Activated gamma-delta T cell (primary cell): ENCODE results near the gene CLEC12A.
"Not testable (repeated sequence)": the region's sequence is repeated elsewhere in the genome, so short reads cannot be mapped to it uniquely, and the experiment has no call there.

Experiments used
- DNase-seq: peaks from one replicate; lab custom pipeline; 2025; lab: John Stamatoyannopoulos, UW

CLEC12A gene

DNA sequence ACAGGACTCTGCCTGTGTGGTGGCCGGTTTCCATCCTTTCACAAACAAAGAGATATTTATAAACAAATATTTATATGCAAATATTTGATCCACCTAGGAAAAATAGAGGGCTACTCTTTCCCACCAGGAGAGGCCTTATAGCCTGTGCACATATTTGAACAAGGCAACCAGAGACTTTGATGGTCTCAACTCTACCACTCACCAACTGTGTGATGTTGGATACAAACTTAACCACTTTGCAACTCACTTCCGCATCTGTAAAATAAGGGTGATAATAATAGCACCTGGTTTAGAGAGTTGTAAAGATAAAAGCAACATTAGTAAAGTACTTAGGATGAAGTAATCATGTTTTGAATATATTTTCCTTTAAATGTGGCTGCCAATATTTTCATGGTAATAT, 1.5 kb upstream of the CLEC12A start:
- DNase-seq = no peak

DNA sequence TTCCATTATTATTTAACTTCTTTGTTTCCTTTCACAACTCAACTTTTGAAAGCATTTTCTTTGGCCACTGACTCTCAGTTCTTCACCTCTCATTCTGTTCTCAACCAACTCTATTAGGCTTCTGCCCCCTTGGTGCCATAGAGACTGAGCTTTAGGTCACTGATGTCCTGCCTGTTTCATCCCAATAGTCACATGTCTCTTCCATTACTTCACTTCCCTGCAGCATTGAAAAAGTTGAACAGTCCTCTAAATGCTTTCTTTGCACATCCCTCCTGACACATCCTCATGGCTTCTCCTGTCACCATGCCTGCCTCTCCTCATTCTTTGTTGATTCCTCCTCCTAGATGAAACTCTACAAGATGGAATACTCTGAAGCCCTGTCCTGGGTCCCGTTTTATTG, 2.7 kb downstream of the CLEC12A start:
- no peak for DNase-seq

DNA sequence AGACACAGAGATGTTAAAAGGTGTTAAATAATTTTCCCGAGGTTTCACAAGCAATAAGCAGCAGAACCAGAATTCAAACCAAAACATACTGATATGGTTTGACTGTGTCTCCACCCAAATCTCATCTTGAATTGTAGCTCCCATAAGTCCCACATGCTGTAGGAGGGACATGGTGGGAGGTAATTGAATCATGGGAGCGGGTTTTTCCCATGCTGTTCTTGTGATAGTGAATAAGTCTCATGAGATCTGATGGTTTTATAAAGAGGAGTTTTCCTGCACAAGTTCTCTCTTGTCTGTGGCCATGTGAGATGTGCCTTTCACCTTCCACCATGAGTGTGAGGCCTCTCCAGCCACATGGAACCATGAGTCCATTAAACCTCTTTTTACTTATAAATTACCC, 3.5 kb downstream of the CLEC12A start:
- not testable (repeated sequence) for DNase-seq

DNA sequence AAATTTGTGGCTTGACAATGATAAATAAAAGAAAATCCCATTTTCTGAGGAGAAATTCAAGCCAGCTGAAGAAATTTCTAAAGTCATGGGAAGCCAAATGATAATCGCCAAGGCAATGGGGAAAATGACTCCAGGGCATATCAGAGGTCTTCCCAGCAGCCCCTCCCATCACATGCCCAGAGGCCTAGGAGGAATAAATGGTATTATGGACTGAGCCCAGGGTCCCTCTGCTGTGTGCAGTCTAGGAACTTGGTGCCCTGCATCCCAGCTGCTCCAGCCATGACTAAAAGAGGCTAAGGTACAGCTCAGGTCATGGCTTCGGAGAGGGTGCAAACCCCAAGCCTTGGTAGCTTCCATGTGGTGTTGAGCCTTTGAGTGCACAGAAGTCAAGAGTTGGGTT, 4.4 kb downstream of the CLEC12A start:
- no peak for DNase-seq

DNA sequence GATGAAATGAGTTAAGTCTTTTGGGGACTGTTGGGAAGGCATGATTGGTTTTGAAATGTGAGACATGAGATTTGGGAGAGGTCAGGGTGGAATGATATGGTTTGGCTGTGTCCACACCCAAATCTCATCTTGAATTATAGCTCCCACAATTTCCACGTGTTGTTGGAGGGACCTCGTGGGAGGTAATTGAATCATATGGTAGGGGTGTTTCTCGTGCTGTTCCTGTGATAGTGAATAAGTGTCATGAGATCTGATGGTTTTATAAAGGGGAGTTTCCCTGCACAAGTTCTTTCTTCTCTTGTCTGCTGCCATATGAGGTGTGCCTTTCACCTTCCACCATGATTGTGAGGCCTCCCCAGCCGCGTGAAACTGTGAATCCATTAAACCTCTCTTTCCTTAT, 5.4 kb downstream of the CLEC12A start:
- not testable (repeated sequence) for DNase-seq

DNA sequence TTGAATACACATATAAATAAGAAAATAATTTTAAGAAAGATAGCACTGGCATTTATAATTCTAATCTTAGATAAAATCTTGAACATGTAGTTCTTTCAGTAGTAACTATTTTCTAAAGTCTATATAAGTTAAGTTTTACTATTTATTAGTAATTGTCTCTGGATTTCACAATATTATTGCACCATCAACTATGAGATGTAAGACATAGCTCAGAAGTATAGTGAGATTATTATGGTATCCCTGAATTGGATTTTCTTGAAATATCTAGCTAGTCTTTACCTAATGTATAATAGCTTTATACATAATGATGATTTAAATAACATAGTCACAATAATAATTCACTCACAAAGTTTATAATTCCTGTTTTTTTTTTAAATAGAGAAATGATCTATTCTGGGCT, 6.7 kb downstream of the CLEC12A start:
- DNase-seq = no peak

DNA sequence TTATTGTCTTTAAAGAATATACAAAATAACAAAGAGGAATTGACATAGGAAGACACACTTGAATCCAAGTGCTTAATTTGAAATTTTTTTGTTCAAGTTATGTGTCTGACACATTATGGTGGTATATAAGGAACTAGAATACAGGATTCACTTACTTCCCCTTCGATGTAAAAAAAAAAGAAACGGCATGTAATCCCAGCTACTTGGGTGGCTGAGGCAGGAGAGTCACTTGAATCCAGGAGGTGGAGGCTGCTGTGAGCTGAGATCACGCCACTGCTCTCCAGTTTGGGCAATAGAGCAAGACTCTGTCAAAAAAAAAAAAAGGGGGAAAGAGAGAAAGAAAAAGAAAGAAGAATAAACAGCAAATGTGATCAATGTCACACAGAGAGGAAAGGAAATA, 8.9 kb downstream of the CLEC12A start:
- DNase-seq = no peak

DNA sequence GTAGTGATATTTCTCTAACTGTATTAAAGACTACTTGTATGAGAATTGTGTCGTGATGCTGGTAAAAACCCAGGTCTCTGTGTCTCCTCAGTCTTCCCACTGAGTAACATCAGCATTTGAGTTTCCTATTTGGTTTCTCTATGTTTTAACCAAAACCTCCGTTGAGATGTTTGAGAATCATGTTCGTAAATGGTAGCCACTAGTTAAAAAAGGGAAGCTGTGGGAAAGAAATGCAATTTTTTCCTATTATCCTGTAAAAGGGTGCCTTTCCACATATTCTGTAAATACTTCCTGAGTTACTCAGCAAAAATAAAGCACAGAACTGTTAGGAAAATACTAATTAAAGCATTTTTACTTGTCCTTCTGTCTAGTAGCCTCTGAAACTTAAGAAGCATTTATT, 20.7 kb downstream of the CLEC12A start:
- no peak for DNase-seq

DNA sequence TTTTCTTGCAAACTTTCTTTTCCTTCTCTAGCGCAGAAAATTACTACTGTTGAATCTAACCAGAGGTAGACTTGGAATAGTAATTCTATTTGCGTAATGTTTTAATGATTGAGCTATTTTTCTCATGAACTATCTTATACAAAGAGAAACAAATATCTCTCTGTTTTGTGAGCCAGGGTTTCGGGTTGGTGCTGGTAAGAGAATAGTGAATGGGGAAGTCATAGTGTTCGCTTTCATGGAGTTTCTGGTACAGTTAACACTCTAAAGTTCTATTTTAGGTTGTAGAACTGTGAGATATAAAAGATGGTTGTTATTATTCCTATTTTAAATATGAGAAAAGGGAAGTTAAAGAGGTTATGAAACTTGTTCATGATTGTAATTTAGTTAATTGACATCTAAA, 21.1 kb downstream of the CLEC12A start:
- no peak for DNase-seq

DNA sequence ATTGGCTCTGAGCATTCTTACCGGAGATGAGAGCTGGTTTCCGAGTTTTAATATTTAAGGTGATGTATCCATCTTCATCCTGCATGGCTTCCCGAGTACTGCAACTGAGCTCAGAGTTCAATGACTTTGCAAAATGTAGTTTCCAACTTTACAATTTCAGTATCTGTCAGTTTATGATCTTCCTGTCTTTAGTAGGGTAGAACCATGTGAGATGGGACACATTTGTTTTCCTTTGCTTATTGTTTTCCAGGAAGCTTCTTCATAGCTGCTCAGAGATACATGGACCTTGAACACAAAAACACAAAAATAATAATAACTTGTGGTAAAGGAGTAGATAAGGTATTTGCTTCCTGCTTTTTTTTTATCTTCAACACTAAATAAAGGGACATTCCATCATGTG, 27.8 kb downstream of the CLEC12A start, which contains the start of gene CLEC1B:
CLEC1B (minus strand) TSS at position 106 of the 400 bp plus-strand sequence; CDS start at position 85, 21 bp downstream.
- DNase-seq = no peak

DNA sequence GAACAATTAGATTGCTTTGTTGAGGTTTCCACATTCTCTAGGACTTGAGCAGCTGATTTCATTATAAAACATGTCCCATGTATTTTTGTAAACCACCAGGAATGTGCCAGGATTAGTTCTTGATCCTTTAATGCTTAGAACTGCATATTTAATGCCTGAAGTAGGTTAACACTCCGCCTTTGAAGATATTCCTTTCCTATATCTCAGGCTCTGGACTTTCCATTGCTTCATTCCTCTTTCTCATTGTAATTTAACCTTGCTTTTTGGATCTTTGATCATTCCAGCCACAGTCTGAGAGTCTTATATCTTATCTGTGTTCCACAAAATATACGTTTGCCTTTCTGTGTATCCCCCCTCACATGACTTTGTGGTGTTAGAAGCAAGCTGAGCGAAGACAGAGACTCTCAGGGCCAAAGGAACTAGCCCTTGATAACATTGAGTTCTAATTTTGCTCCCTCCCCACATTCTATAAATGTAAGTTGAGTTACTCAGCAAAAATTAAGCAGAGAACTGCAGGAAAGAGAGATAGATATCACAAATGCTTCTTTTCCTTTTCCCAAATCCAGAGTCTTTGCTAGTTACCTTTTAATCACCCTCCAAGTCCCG, 30.1 kb downstream of the CLEC12A start:
- DNase-seq = no peak

DNA sequence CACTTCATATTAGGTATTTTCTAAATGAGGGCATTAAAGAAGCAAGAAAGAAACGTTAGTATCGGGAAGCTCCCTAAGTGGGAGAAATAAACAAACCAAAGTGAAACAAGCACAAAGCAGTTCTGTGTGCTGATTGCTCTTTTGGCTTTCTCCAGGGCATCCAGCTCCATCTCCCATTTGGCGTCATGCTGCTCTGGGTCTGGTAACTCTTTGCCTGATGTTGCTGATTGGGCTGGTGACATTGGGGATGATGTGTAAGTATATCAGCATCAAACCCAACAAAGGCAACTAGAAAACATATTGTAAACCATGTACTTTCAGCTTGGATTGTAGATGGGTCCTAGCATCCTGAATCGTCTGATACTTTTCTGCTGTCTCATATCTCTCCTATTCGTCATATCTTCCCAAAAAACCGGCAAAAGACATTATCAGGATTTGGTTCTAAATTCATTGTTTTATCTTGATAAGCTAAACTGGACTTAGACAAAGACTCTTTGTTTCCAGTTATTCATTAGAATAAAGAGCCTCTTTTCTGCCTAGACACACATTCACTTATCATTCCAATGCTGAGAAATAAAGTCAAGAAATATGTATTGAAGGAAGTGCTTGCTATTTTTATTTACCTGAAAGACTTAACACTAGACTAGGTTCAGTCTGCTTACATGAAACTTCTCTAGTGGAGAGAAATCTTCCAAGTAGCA, 41.6 kb downstream of the CLEC12A start:
- DNase-seq = no peak

DNA sequence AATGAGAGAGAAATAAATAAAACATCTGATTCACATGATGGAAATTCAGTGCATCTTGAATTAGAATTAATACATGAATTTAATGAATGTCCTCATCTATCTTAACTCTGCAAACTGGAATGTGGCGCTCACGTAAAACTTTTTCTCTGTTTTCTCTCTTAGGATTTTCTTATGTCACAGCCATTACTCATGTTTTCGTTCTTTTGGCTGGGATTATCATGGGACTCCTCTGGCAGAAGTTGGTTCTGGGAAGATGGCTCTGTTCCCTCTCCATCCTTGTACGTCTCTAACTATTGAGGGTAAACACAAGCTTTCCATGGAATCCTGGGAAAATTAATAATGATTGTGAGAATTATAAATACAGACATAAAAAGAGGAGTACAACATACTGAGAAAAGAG, 44.2 kb downstream of the CLEC12A start:
- no peak for DNase-seq

DNA sequence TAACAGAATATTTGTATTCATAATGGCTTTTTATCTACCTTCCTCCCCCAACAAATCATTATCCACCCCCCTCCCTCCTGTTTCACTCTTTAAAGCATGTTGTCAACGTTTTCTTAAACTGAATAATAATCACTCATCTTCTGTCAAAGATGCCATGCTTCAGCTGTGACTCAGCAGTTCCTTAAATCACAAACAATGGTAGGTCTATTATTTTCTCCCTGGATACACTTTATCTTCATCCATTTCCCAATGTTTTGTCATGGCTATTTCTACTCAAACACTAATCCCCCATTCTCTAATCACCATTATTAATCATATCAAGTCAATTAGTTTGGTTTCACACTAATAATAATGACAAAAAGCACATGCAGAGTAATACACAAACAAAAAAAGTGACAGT, 45.7 kb downstream of the CLEC12A start:
- DNase-seq = no peak

DNA sequence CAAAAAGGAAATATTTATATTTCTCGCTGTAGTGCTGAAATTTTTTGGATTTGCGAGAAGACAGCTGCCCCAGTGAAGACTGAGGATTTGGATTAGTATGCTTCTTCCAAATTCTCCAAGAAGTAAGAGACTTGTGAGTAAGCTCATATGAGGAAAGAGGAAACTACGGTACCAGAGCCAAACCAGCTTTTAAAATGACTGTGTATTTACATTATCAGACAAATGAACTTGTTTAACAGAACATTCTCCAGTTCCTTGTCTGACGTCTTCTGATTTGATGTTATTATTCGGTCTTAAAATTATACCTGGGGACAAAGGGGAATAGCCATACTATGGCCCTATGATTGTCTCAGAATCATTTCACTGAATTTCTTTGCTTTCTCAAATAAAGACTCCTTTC, 47.2 kb downstream of the CLEC12A start:
- no peak for DNase-seq

DNA sequence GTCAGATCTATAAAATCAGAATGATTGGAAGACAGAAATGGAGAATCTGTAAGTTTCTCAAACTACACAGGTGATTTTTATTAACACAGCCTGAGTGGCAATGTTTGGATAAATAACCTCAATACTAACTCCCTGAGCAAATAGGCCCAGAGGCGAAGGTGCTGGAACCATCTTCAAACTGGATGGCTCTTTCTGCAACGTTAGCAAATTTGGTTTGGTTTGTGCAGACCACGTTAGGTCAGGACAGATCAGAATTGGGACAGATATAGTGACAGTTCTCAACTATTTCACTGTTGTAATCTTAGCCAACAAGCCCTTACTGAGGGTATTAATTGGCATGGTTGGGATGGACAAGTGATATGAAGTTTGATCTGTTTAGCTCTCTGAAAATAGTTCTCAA, 50.1 kb downstream of the CLEC12A start:
- no peak for DNase-seq

DNA sequence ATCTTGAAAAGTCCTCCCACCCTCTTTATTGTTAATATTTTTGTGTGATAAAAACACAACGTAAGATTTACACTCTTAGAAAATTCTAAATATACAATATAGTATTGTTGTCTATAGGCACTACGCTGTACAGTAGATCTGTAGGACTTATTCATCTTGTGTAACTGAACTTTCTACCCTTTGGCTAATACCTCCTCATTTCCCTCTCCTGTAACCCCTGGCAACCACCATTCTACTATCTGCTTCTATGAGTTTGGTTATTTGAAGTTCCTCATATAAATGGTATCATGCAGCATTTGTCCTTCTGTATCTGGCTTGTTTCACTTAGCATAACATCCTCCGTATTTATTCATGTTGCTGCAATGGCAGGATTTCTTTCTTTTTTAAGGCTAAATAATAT, 54.0 kb downstream of the CLEC12A start:
- DNase-seq = no peak

DNA sequence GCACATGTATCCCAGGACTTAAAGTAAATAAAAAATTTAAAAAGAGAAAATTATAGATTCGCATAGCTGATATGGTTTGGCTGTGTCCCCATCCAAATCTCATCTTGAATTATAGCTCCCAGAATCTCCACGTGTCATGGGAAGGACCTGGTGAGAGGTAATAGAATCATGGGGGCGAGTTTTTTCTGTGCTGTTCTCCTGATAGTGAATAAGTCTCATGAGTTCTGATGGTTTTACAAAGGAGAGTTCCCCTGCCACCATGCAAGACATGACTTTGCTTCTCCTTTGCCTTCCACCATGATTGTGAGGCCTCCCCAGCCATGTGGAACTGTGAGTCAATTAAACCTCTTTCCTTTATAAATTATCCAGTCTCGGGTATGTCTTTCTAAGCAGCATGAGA, 55.5 kb downstream of the CLEC12A start:
- not testable (repeated sequence) for DNase-seq

DNA sequence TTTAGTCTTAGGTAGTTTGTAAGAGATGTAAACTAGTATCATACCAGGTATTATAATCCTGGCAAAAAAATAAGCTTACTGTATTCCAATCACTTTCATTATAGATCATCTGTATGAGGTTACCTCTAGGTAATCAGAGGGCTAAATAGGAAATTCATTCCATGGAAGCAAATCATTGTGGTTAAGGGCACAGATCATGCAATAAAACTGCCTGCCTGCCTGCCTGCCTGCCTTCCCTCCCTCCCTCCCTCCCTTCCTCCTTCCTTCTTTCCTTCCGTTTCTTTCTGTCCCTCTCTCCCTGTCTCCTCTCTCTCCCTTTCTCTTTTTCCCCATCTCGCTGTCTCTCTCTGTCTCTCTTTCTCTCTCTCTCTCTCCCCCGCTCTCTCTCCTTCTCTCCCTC, 56.1 kb downstream of the CLEC12A start:
- DNase-seq = no peak

DNA sequence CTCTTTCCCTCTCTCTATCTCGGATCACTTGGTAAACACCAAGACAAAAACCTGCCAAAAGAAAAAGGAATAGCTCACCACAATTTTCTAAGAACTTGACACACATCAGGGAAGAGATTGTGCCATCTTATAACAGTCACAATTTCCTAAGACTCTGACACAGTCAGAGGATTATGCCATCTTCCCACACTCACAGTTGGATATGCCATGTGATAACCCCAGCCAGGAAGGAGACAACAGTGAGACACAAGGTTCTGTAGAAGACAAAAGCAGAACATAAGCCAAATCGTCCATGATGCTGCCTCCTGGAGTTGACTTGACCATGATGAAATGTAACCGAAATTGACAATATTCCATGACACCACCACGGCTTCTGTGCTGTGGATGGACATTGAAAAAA, 56.5 kb downstream of the CLEC12A start:
- no peak for DNase-seq

DNA sequence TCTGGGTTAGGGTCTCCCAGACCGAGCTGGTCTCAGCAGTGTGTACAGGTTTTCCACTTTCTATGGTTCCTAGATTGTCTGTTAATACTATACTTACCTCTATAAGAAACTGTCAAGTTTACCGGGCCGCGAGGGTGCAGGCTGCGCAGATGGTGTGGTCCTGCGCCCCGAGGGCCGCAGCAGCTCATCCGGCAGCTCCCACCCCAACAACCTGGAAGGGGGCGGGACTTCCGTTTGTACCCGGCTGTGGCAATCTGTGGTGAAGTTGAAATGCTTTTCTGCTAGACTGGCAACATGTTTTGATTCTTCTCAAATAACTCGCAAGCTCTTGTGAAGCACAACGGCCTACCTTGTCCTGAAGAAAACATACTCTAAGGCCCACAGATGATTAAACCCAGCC, 59.2 kb downstream of the CLEC12A start, which contains the start of gene CLEC9A:
CLEC9A (plus strand) TSS at position 237 of the 400 bp plus-strand sequence. CDS start 22,006 bp downstream, outside the sequence.
- no peak for DNase-seq

DNA sequence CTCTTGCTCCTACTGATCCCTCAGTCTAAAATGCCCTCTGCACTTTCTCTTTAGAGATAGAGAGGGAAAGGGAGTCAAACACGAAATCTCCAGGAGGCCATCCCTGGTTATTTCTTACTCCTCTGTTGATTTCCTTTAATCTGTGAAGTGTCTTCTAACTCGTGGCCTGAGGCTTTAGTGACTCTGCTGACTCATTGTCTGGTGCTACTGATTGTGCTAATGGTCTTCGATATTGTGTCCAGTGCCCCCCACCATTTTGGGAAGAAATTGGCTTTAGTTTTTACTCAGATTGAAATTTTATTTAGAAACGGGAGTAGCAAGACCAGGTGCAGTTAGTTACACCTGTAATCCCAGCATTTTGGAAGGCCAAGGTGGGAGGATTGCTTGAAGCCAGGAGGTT, 60.1 kb downstream of the CLEC12A start:
- no peak for DNase-seq

DNA sequence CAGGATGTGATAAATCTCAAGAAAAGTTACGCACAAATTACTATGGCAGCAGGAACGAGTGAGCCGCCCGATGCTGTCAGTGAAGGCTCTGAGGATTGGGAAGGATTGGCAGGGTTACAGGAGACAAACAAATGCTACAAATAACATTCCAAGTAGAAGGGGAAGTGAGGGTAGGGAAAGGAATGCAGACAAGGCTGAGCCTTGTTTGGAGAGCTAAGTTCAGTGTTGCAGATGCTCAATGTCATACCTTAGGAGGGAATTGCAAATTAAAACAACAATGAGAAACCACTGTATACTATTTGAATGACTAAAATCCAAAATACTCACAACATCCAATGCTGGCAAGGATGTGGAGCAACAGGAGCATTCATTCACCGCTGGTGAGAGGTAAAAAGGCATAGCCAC, 60.6 kb downstream of the CLEC12A start:
- DNase-seq = no peak
